ENCODE data around the gene FOXD4L6. TPM values are rescaled to one million over a fixed set of nuclear protein-coding genes. Genes with fewer than 3 reads are reported as not detected.
"Not testable (repeated sequence)": the region's sequence is repeated elsewhere in the genome, so short reads cannot be mapped to it uniquely, and the experiment has no call there.

Gene FOXD4L6
- total RNA-seq: not detected

DNA sequence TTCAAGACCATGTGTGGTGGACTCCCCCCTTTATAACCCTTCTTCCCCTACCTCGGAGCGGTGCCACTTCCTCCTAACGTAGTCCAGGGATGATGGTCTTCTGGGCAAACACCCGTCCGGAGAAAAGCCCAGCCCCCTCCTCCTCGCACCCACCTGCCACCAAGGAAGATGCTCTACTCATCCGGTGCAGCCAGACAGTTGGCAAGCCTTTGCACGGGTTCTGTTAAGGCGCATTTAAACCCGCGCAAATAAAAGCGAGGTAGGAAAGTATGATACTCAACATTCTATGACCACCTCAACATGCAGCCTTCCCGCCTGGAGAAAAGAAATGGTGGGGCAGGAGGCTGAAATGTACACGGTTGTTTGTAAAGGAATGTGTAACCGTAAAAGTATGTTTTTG is at the start of gene FOXD4L6:
FOXD4L6 (minus strand) TSS at position 101 of the 400 bp plus-strand sequence. CDS start 298 bp downstream, outside the sequence.
- DNase-seq: not testable (repeated sequence)

DNA sequence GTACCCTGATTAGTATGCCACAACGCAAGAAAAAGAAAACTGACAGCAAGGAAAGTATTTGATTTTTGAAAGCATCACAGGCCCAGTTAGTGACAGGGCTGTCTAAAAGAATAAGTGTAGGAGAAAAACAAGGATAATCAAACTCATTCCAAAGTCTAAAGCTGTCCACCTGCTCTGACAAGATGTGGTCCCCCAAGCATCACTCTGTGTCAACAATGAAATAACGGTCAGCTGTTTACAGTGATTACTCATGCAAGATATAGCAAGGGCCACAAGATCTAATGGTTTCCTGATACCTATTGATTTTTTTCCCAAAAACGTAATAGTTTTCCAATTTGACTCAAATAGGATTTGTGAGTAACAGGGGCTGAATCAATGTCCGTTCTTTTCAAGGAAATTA is 46.5 kb upstream of the FOXD4L6 start:
- not testable (repeated sequence) for DNase-seq

DNA sequence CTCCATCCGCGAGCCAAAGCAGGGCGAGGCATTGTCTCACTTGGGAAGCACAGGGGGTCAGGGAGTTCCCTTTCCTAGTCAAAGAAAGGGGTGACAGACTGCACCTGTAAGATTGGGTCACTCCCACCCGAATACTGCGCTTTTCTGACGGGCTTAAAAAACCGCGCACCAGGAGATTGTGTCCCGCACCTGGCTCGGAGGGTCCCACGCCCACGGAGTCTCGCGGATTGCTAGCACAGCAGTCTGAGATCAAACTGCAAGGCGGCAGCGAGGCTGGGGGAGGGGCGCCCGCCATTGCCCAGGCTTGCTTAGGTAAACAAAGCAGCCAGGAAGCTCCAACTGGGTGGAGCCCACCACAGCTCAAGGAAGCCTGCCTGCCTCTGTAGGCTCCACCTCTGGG is 21.6 kb upstream of the FOXD4L6 start:
- not testable (repeated sequence) for DNase-seq

DNA sequence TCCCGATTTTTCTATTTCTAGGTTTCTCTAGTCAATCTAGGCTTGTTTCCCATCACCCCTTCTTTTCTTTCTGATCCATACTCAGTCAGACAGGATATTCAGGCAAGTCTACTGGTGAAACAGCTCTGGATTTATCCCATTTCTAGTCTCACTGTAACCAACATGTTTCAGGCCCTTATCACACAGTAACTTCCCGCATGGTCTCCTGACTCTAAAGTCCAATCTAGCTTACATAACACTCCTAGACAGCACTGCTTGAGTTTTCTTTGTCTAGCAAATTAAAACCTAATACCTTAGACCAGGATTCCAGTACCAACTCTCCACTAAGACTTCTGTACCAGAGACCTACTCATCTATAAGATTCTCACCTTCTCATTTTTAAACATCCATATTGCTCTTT is 13.4 kb upstream of the FOXD4L6 start:
- not testable (repeated sequence) for DNase-seq

DNA sequence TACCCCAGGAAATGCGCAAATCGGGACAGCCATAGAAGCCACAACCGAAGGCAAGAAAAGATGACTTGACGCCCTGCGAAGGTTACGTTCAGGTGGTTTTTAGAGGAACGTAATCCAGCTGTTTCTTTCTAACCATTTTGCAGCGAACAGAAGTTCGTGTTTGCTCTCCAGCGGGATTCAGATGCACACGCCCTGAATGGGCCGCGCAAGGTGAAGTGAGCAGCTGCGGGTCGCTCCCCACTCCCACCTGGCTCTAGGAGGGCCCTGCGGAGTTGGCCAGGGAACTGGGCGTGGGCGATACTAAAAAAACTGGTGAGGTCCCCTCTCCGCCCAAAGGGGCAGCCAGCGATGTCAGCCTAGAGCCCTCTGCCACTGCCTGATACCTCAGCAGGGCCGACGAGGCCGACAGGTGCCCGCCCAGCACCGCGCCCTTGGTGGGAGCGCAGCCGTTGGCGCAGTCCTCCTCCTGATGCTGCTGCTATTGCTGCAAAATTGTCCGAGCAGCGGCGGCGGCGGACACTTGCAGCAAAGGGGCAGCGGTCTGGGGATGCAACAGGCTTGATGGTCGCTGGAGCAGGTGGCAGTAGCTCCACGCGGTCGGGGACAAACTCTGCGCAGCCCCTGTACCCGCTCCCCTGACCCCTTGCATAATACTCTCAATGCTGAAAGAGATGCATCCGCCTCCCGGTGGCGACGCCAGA is 1.6 kb downstream of the FOXD4L6 start:
- DNase-seq: not testable (repeated sequence)

DNA sequence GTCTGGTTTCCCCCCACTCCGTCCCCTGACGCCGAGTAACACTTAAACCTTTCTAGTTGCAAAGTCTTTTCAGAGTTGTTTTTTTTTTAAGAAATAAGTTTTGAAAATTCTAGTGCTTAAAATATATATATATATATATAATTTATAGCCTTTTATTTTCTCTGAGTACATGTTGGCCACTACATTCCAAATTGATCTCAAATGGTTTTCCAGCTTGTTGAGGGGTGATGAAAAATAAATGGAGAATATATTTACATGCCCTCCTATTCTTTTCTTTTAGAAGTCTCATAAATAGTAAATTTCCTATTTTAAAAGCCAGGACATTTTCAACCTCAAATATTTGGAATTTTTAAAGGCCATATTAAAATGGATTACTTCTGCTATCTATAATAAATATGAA is 2.5 kb downstream of the FOXD4L6 start:
- DNase-seq: not testable (repeated sequence)

DNA sequence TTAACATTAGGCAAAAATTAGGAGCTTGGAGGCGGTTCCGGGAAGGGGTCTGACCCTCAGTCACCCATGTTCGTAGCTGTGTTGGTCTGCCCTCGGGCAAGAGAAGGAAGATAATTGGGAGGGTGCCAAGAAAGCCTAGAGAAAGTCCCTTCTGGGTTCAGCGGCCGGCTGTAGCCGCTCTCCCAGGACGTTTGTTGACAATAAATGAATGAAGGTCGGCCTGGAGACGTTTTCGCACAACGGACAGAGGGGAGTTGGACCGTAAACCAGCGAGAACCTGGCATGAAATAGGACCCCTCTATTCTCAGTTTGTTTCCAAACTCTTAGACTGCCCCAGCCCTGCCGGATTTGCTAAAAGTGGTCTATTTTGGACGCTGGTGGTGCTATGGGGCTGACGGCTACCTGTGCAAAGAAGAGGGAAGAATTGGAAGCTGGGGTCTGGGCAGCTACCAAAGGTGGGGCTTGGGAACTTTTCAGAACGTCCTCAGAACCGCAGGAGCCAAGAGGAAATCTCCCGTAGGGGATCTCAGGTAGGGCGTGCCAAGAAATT is 3.3 kb downstream of the FOXD4L6 start:
- DNase-seq: not testable (repeated sequence)

DNA sequence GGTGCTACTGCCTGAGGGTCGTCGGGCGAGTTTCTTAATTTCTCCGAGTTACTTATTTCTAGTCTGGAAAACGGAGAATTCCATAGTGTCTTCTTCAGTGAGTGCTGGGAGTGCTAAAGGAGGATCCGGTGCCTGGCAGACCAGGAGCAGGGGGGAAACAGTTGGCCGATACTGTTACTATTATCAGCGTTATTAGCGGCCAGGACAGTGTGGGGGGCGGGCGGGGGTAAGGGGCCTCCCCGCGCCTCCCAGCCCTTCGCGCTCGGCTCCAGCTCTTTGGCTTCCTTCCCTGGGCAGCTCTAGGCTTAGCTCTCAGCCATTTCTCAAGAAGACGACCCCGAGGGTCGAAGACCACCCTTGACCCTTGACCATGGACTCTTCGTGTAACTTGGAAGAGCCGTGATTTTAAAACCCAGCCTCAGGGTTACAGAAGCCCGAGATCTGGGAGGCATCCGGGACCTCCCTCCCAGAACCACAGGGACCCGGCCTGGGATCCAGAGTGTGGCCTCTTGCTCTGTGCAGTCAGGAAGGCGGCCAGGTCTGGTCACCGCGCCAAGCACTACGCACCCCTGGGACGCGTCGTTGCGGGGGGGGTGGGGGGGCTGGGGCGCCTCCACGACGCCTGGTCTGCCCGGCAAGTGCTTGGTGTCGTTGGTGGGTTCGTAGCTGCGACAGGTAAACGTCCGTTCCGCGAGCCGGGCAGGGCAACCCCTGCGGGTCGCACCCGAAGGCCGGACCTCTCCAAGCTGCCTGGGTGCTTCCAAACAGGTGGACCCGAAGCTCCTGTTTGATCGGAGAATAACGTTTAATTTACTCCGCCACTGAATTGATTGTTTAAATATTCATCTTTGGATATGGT is 4.0 kb downstream of the FOXD4L6 start:
- DNase-seq: not testable (repeated sequence)

DNA sequence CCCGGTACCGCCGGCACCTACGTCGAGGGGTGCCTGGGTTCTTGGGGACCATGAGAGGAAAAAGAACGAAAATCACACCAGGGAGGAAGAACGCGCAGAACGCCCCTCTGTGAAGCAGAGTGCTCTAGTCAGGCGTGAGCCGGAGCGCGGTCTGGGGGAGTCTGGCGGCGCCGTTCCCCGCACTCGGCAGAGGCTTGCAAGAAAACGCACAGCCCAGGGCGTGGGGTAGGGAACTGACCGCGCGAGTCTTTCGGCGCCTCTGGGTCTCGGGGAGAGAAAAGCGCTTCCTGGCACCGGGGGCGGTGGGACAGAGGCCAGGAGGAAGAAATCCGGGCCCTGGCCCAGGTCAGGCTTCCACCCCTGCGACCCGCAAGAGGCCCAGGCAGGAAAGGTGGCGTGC is 4.7 kb downstream of the FOXD4L6 start:
- not testable (repeated sequence) for DNase-seq

DNA sequence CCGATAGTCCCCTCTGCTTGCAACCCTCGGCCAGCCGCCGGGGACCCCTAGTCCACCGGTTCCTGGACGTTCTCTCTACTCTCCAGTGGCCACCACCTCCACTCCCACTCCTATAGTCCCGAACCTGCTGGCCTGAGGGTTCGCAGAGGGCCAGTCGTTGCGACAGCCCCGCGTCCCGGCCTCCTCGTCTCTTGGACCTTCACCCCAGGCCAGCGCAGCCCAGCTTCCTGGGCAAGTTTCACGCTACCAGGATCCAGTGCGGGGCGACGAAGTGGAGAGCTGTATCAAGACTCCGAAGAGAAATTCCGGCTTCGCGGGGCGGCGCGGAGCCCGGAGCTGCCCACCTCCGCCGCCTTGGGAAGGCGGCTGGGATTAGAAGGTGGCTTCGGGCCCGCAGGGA is 5.1 kb downstream of the FOXD4L6 start:
- not testable (repeated sequence) for DNase-seq

DNA sequence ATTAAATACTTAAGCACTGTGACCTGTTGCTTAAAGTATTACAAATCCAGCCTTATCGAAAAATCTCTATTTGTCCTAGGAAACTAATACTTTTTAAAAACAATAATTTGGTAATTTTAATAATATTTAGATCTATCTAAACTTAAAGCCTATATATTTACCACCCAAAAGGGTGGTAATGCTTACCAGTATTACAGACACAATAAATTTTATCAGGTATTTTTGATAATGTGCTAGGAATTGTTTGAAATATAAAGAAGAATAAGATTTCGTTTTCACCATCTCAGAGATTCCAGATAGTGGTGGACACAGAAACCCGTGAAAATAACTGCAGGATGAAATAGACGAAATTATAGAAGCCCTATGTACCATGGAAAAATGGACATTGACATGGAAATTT is 7.8 kb downstream of the FOXD4L6 start:
- not testable (repeated sequence) for DNase-seq

DNA sequence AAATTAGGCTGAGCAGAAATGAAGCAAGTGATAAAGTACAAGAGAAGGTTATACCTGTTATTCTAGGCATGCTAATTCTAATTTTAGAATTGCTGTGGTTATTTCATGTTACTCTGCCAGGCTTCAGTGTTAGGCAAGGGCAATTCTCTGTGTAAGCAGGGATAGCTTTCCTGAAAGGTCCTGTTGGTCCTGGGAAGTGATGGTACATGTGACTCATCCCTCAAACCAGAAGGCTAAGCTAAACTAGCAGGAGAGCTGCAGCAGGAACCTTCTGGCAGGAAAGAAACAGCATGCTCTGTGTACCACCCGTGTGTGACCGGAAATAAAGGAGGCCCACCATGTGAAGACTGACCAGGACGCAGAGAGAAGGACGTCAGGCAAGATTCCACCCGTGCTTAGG is 8.8 kb downstream of the FOXD4L6 start:
- DNase-seq: not testable (repeated sequence)

DNA sequence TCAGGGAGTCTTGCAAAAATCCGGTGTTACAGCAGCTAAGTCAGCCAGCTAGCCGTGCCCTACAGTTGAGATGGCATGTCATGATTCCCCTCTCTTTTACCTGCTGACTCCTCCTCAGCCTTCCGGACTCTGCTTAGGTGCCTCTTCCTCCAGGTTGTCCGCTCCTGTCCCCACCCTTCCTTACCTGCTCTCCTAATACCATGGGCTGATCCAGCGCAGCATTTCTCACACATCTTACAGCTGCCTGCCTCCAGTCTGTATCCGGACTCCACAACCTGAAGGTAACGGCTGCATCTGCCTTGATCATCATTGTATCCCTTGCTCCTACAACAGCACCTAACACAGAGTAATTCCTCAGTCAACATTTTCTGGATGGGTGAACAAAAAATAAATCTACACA is 9.2 kb downstream of the FOXD4L6 start:
- DNase-seq: not testable (repeated sequence)

DNA sequence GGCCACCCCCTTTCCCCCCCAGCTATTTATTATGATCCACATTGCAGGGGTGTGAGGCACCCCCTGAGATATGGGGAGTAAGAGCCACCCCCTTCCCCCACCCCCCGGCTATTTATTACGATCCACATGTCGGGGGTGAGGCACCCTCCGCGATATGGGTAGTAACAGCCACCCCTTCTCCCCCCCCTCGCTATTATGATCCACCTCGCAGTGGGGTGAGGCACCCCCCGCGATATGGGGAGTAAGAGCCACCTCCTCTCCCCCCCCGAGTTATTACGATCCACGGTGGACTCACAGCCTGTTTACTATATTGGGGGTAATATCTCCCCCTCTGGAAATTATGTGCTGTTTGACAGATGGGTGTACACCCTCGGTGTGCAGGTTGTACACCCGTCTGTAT is 15.1 kb downstream of the FOXD4L6 start:
- not testable (repeated sequence) for DNase-seq

DNA sequence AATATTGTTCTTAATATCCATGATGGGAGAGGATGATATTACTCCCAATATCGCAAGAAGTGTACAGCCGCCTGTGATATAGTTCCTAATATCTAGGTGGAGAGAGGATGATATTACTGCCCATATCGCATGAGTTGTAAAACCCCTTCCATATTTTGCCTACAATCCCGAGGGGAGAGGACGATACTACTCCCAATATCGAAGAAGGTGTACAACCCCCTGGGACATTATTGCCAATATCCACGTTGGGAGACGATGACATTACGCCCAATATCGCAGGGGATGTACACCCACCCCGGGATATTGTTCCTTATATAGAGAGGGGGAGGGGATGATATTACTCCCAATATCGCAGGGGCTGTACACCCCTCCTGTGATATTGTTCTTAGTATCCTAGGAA is 17.1 kb downstream of the FOXD4L6 start:
- DNase-seq: not testable (repeated sequence)

DNA sequence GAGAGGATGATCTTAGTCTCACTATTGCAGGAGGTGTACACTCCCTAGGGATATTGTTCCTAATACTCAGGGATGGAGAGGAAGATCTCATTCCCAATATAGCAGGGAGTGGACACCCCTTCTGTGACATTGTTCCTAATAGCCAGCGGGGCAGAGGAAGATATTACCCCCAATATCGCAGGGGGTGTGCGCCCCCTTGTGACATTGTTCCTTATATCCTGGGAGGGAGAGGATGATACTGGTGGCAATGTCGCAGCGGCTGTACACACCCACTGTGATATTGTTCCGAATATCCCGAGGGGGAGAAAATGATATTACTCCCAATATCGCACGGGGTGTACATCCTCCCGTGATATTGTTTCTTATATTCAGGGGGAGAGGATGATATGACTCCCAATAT is 17.6 kb downstream of the FOXD4L6 start:
- not testable (repeated sequence) for DNase-seq

DNA sequence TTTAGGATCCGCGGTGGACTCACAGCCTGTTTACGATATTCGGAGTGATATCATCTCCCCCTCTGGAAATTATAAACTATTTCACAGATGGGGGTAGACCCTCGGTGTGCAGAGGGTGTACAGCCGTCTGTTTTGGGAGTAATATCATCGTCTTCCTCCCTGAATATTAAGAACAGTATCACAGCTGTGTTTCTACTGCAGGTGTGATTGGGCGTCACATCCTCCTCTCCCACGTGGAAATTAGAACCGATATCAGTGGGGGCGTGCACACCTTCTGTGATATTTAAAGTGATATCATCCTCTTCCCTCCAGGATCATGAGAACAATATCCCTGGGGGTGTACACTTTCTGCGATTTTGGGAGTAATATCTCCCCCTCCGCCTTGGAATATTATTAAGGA is 19.2 kb downstream of the FOXD4L6 start:
- not testable (repeated sequence) for DNase-seq

DNA sequence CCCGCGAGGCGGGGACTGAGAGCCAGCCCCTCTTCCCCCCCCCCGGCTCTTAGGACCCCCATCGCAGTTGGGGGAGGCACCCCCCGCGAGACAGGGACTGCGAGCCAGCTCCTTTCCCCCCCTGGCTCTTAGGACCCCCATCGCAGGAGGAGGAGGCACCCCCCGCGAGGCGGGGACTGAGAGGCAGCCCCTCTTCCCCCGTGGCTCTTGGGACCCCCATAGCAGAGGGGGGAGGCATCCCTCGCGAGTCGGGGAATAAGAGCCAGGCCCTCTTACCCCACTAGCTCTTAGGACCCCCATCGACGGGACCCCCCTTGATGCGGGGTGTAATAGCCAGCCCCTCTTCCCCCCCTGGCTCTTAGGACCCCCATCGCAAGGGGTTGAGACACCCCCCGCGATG is 19.7 kb downstream of the FOXD4L6 start:
- not testable (repeated sequence) for DNase-seq

DNA sequence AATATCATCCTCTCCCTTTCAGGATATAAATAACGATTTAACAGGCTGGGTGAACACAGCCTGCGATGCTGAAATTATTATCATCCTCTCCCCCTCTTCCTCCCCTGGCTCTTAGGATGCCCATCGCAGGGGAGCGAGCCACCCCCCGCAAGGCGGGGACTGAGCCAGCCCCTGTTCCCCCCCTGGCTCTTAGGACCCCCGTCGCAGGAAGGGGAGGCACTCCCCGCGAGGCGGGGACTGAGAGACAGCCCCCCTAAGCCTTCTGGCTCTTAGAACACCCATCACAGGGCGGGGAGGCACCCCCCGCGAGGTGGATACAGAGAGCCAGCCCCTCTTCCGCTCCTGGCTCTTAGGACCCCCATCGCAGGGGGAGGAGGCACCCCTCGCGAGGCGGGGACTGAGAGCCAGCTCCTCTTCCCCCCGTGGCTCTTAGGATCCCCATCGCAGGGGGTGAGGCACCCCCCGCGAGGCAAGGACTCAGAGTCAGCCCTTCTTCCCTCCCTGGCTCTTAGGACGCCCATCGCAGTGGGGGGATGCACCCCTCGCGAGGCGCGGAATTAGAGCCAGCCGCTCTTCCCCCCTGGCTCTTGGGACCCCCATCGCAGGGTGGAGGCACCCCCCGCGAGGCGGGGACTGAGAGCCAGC is 21.9 kb downstream of the FOXD4L6 start:
- DNase-seq: not testable (repeated sequence)

DNA sequence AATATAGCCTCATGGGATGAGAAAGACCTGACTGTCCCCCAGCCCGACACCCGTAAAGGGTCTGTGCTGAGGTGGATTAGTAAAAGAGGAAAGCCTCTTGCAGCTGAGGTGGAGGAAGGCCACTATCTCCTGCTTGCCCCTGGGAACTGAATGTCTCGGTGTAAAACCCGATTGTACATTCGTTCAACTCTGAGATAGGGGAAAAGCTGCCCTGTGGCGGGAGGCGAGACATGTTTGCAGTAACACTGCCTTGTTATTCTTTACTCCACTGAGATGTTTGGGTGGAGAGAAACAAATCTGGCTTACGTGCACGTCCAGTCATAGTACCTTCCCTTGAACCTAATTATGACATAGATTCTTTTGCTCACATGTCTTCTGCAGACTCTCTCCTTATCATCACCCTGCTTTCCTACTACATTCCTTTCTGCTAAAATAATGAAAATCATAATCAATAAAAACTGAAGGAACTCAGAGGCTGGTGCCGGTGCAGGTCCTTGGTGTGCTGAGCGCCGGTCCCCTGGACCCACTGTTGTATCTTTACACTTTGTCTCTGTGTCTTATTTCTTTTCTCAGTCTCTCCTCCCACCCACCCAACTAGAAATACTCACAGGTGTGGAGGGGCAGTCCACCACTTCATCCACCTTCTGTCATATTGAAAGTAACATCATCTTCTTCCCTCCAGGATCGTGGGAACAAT is 22.8 kb downstream of the FOXD4L6 start:
- DNase-seq: not testable (repeated sequence)

DNA sequence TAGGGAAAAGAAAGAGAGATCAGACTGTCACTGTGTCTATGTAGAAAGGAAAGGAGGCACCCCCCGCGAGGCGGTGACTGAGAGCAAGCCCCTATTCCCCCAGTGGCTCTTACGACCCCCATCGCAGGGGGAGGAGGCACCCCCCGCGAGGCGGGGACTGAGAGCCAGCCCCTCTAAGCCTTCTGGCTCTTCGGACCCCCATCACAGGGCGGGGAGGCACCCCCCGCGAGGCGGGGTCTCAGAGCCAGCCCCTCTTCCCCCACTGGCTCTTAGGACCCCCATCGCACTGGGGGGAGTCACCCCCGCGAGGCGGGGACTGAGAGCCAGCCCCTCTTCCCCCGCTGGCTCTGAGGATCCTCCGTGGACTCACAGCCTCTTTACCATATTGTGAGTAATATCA is 23.9 kb downstream of the FOXD4L6 start:
- DNase-seq: not testable (repeated sequence)

DNA sequence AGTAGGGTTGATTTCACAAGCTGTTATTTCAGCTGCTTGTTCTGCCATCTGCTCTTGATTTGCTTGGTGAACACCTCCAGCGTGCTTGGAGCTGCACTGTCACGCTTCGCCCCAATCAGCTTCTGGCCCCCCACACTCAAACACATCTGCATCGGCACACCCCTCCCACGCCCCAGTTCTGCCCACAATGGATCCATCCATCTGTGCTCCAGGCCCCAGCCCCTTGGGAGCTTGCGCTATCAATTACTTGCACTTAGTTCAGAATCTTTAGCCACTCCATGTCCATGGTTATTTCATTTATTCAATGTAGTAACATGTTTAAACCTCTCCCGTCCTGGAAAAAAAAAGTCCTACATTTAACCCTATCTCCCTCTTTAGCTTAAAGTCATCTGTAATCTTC is 28.0 kb downstream of the FOXD4L6 start:
- DNase-seq: not testable (repeated sequence)
